Measurements from ENCODE around the gene ZRANB3.
"Not testable (repeated sequence)": the region's sequence is repeated elsewhere in the genome, so short reads cannot be mapped to it uniquely, and the experiment has no call there.

The ZRANB3 gene

DNA sequence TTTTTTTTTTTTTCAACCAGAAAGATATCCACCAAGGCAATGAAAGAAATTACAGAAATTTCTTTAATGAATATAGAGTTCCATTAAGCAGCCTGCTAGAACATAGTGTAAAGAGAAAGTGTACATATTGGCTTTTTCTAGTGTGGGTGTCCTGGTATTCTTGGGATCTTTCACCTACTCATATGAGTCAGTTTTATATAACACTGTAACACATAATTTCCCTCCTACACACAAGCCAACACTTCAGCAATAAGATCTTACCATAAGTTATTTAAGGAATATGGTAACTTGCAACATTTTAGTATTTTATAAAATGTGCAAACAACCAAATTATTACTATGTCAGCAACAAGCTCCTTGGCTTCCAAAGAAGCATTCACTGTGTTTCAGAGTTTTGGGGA, 59.9 kb downstream of the ZRANB3 start:
- in situ Hi-C loops (cut with HindIII; ENCODE audit: low pct_unique_long_range_greater_than_20kb, low sequenced_read_pairs) = no loop called here
- TF ChIP-seq JUND (IDR thresholded peaks at IDR 0.05; ENCODE audit: low read depth) = no peak
- no peak for DNase-seq (ENCODE audit: low read depth in 1 of 2, low spot score in 1 of 2)

DNA sequence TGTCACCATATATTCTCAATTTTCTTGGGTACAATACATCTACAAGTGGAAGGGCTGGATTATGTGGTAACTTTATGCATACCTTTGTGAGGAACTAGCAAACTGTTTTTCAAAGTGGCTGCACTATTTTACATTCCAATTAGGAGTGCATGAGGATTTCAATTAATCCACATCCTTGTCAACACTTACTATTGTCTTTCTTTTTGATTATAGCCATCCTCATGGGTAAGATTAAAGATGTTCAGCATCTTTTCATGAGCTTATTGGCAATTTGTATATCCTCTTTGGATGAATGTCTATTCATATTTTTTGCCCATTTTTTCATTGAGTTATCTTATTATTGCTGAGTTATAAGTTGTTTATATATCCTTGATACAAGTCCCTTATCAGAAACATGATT, 73.7 kb downstream of the ZRANB3 start:
- TF ChIP-seq JUND (IDR thresholded peaks at IDR 0.05; ENCODE audit: low read depth) = no peak
- in situ Hi-C loops (cut with HindIII; ENCODE audit: low pct_unique_long_range_greater_than_20kb, low sequenced_read_pairs) = no loop called here
- DNase-seq (ENCODE audit: low read depth in 1 of 2, low spot score in 1 of 2) = no peak

DNA sequence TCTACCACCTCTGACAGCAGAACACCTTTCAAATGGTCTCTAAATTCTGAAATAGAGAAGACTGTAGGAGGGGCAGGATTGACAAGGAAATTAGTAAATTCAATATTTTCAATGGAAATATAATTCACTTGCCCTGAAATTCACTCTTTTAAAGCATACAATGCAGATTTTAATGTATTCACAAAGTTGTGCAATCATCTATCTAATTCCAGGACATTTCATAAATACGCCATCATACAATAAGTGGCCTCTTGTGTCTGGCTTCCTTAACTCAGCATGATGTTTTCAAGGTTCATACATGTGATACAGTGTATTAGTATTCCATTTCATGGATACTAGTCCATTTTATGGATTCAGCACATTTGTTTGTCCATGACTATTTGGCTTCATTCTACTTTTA, 74.2 kb downstream of the ZRANB3 start:
- in situ Hi-C loops (cut with HindIII; ENCODE audit: low pct_unique_long_range_greater_than_20kb, low sequenced_read_pairs) = no loop called here
- TF ChIP-seq JUND (IDR thresholded peaks at IDR 0.05; ENCODE audit: low read depth) = no peak
- DNase-seq (ENCODE audit: low read depth in 1 of 2, low spot score in 1 of 2) = no peak

DNA sequence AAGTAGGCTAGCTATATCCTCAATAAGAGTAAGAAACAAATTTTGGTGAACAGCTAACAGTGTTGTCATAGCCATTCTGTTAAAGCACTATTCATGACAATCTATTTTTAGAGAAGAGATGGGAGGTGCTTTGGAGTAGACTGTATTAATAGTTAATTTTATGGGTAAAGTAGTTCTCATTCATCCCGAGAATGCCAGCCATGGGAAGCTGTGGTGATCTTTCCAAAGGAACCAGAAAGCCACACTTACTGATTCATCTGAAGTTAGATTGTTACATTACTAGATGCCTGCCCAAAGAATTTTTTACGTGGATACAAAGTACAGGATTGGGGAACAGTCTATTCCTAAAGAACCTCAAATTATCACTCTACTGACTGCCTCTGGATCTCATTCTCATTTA, 74.6 kb downstream of the ZRANB3 start:
- in situ Hi-C loops (cut with HindIII; ENCODE audit: low pct_unique_long_range_greater_than_20kb, low sequenced_read_pairs) = no loop called here

DNA sequence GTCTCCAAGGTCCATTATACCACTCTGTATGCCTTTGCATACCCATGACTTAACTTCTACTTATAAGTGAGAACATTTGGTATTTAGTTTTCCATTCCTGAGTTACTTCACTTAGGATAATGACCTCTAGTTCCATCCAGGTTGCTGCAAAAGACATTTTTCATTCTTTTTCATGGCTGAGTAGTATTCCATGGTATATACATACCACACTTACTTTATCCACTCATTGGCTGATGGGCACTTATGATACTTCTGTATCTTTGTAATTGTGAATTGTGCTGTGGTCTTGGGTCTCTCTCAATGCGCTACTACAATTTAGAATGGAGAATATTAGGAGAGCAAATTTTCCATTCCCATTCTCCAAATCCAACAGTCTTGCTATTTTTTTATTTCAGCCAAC, 76.4 kb downstream of the ZRANB3 start:
- no peak for DNase-seq (ENCODE audit: low read depth in 1 of 2, low spot score in 1 of 2)
- TF ChIP-seq JUND (IDR thresholded peaks at IDR 0.05; ENCODE audit: low read depth) = no peak
- in situ Hi-C loops (cut with HindIII; ENCODE audit: low pct_unique_long_range_greater_than_20kb, low sequenced_read_pairs) = no loop called here

More for the DNA sequence above, 74.6 kb downstream of the ZRANB3 start:
- no peak for TF ChIP-seq JUND (IDR thresholded peaks at IDR 0.05; ENCODE audit: low read depth)
- DNase-seq (ENCODE audit: low read depth in 1 of 2, low spot score in 1 of 2) = no peak

DNA sequence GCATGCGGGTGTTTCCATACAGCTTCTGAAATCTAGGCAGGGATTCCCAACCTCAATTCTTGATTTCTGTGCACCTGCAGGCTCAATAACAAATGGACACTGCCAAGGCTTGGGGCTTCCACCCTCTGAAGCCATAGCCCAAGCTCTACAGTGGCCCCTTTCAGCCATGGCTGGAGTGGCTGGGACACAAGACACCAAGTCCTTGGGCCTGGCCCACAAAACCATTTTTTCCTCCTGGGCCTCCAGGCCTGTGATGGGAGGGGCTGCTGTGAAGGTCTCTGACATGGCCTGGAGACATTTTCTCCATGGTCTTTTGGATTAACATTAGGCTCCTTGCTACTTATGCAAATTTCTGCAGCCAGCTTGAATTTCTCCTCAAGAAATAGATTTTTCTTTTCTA, 78.0 kb downstream of the ZRANB3 start:
- in situ Hi-C loops (cut with HindIII; ENCODE audit: low pct_unique_long_range_greater_than_20kb, low sequenced_read_pairs); DNase-seq (ENCODE audit: low read depth in 1 of 2, low spot score in 1 of 2): not testable (repeated sequence)

DNA sequence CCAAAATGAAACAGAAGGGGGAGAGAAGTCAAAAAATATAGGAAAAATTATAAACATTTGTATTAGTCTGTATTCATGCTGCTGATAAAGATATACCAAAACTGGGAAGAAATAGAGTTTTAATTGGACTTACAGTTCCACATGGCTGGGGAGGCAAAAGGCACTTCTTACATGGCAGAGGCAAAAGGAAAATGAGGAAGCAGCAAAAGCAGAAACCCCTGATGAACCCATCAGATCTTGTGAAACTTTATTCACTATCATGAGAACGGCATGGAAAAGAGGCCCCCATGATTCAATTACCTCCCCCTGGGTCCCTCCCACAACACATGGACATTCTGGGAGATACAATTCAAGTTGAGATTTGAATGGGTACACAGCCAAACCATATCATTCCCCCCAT, 79.1 kb downstream of the ZRANB3 start:
- in situ Hi-C loops (cut with HindIII; ENCODE audit: low pct_unique_long_range_greater_than_20kb, low sequenced_read_pairs) = no loop called here
- TF ChIP-seq JUND (IDR thresholded peaks at IDR 0.05; ENCODE audit: low read depth) = no peak

GRCh38 chr2:135443013-135443412, 88.0 kb downstream of the ZRANB3 start:
- DNase-seq (ENCODE audit: low read depth in 1 of 2, low spot score in 1 of 2); in situ Hi-C loops (cut with HindIII; ENCODE audit: low pct_unique_long_range_greater_than_20kb, low sequenced_read_pairs): not testable (repeated sequence)

More for the DNA sequence above, 79.1 kb downstream of the ZRANB3 start:
- DNase-seq (ENCODE audit: low read depth in 1 of 2, low spot score in 1 of 2) = no peak

- DNase-seq (ENCODE audit: low read depth in 1 of 2, low spot score in 1 of 2); in situ Hi-C loops (cut with HindIII; ENCODE audit: low pct_unique_long_range_greater_than_20kb, low sequenced_read_pairs): not testable (repeated sequence)
Observed at GRCh38 chr2:135435155-135435554, 95.9 kb downstream of the ZRANB3 start.

DNA sequence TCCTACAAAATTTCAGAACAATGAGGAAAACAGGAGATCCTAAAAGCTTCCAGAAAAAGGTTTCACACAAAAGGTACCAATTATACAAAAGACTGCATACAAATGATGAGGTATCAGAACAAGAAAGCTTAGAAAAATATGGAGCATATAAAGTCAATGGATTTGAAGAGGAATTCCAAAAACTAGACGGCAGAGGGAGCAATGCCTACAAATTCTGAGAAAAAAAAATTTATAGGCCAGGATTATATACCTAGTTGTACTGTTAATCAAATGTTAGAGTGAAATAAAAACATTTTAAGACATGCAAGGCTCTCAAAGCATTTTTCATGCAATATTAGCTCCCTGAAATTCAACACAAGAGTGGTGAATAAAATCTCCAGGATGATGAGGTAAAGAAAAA, 106.2 kb downstream of the ZRANB3 start:
- TF ChIP-seq JUND (IDR thresholded peaks at IDR 0.05; ENCODE audit: low read depth) = no peak
- in situ Hi-C loops (cut with HindIII; ENCODE audit: low pct_unique_long_range_greater_than_20kb, low sequenced_read_pairs) = no loop called here
- DNase-seq (ENCODE audit: low read depth in 1 of 2, low spot score in 1 of 2) = peak in 1 of 2 experiments; percentile 4

- no peak for DNase-seq (ENCODE audit: low read depth in 1 of 2, low spot score in 1 of 2)
- no peak for TF ChIP-seq JUND (IDR thresholded peaks at IDR 0.05; ENCODE audit: low read depth)
- in situ Hi-C loops (cut with HindIII; ENCODE audit: low pct_unique_long_range_greater_than_20kb, low sequenced_read_pairs) = no loop called here
Observed at GRCh38 chr2:135422898-135423297, 108.1 kb downstream of the ZRANB3 start.

- DNase-seq (ENCODE audit: low read depth in 1 of 2, low spot score in 1 of 2) = no peak
- in situ Hi-C loops (cut with HindIII; ENCODE audit: low pct_unique_long_range_greater_than_20kb, low sequenced_read_pairs) = no loop called here
- TF ChIP-seq JUND (IDR thresholded peaks at IDR 0.05; ENCODE audit: low read depth) = no peak
Observed at GRCh38 chr2:135411646-135412045, 119.4 kb downstream of the ZRANB3 start.

DNA sequence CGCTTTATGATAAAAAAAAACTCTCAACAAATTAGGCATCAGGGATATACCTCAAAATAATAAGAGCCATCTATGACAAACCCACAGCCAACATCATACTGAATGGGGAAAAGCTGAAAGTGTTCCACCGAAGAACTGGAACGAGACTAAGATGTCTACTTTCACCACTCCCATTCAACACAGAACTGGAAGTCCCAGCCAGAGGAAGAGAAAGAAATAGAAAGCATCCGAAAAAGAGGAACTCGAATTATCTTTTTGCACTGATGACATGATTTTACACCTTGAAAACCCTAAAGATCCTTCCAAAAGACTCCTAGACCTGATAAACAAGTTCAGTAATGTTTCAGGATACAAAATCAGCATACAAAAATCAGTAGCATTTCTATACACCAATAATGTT, 121.6 kb downstream of the ZRANB3 start:
- DNase-seq (ENCODE audit: low read depth in 1 of 2, low spot score in 1 of 2) = no peak
- in situ Hi-C loops (cut with HindIII; ENCODE audit: low pct_unique_long_range_greater_than_20kb, low sequenced_read_pairs) = no loop called here
- TF ChIP-seq JUND (IDR thresholded peaks at IDR 0.05; ENCODE audit: low read depth) = no peak

DNA sequence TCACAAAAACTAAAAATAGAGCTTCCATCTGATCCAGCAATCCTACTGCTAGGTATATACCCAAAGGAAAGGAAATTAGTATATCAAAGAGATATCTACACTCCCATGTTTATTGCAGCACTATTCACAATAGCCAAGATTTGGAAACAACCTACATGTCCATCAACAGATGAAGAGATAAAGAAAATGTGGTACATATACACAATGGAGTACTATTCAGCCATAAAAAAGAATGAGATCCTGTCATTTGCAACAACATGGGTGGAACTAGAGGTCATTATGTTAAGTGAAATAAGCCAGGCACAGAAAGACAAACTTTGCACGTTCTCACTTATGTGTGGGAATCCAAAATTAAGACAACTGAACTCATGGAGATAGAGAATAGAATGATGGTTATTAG, 134.8 kb downstream of the ZRANB3 start:
- in situ Hi-C loops (cut with HindIII; ENCODE audit: low pct_unique_long_range_greater_than_20kb, low sequenced_read_pairs); DNase-seq (ENCODE audit: low read depth in 1 of 2, low spot score in 1 of 2): not testable (repeated sequence)

- no peak for DNase-seq (ENCODE audit: low read depth in 1 of 2, low spot score in 1 of 2)
- in situ Hi-C loops (cut with HindIII; ENCODE audit: low pct_unique_long_range_greater_than_20kb, low sequenced_read_pairs) = no loop called here
- no peak for TF ChIP-seq JUND (IDR thresholded peaks at IDR 0.05; ENCODE audit: low read depth)
Observed at GRCh38 chr2:135386993-135387392, 144.0 kb downstream of the ZRANB3 start.
